HG03565 (cell line): ENCODE results near the gene CFAP221.

Experiments used
- ATAC-seq: cut with Tn5 transposase; IDR thresholded peaks from one replicate; pipeline ENCODE4 v1.9.1; 2021; ENCODE audit warnings: mild to moderate bottlenecking, moderate library complexity; ENCODE audit not compliant: unreplicated experiment

The CFAP221 gene

DNA sequence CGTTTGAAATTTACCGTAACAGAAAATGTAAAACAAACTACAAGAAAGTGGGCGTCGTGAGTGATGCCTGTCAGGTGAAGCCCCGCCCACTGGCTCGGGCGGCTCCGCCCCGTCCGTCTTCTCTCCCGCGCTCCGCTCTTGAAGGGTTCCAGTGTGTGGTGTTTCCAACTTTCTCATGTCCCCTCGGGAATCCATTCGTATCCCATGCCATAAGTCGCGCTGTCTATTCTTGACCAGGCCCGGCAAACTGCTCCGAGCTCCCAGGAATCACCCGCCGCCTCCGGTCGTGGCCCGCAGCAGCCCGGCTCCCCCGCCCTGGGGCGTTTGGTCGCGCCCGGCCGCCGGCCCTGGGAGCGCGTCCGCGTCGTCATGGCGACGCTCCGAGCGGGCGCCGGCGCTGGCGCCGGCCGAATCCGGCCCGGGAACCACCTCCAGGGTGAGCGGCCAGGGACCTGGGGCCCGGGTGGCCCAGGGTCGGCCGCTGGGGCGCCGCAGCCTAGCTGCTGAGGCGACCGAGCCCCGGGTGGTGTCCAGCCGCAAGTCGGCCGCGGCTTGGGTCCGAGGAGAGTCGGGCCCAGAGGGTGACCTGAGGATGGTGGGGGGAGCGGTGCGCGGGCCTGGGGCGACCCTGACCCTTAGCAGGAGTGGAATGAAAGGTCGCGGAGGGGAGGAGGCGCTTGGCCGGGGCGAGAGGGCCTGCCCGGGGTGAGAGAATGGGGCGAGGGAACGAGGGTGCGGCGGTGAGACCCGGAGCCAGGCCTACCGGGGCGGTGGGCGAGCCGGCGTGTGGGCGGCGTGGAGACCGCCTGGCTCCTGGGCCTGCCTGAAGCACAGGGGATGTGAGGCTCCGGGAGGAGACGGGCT, at the start of gene CFAP221:
Gene CFAP221, plus strand, starts transcription at position 375 of the 864 bp plus-strand sequence. CDS start 1,683 bp downstream, outside the sequence.
- ATAC-seq, result peak; percentile 48

- ATAC-seq, result no peak
Observed at GRCh38 chr2:119495948-119496347, 48.3 kb upstream of the CFAP221 start.

DNA sequence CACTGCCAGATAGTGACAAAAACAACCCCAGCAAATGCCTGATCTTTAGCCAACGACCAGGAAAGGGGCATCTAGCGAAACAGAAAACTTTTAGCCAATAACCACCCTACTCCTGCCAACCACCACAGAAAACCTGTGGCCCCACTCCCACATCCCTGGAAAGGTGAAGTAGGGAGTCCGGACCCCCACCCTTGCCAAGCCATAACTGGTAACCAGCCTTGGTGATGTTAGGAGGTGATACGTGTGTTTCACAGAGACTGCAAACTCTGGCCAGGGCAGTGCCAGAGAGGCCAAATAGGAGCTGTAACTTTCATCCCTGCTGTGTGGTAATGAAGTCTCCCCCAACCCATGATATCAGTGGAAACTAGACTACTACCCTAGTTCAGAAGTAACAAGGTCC, 47.6 kb upstream of the CFAP221 start:
- no peak for ATAC-seq

DNA sequence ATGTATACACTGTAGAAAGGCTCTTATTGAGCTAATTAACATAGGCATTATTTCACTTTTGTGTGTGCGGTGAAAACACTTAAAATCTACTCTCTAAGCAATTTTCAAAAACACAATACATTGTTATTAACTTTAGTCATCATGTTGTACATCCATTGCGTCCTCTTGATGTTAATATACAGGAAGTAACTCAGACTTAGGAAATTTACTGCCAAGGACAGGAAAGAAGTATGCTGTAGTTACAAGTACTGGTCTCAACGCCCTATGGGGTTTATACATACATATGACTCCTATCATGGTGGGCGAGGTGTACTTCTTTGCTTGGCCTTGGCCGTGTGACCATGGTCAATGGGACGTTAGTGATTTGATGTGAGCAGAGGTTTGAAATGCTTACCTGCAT, 35.5 kb upstream of the CFAP221 start:
- ATAC-seq, result no peak

- no peak for ATAC-seq
Observed at GRCh38 chr2:119511989-119512388, 32.3 kb upstream of the CFAP221 start.

GRCh38 chr2:119512946-119513345, 31.3 kb upstream of the CFAP221 start:
- no peak for ATAC-seq

GRCh38 chr2:119513832-119514231, 30.4 kb upstream of the CFAP221 start:
- no peak for ATAC-seq

- no peak for ATAC-seq
Observed at GRCh38 chr2:119516121-119516520, 28.1 kb upstream of the CFAP221 start.

- ATAC-seq, result peak; percentile 80
Observed at GRCh38 chr2:119517433-119517832, 26.8 kb upstream of the CFAP221 start.

- no peak for ATAC-seq
Observed at GRCh38 chr2:119518401-119519056, 25.7 kb upstream of the CFAP221 start.

DNA sequence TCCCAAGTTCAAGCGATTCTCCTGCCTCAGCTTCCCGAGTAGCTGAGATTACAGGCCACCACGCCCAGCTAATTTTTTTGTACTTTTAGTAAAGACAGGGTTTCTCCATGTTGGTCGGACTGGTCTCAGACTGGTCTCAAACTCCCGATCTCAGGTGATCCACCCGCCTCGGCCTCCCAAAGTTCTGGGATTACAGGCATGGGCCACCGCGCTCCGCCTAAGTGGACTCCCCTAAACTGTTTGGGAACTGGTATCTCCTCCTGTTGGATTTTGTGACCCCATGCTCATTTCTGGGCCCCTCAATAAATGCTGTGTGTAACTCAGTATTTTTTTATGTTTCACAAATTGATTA, 25.2 kb upstream of the CFAP221 start:
- ATAC-seq, result no peak

GRCh38 chr2:119520696-119521432, 23.4 kb upstream of the CFAP221 start:
- ATAC-seq, result no peak

GRCh38 chr2:119521433-119522050, 22.7 kb upstream of the CFAP221 start:
- no peak for ATAC-seq

DNA sequence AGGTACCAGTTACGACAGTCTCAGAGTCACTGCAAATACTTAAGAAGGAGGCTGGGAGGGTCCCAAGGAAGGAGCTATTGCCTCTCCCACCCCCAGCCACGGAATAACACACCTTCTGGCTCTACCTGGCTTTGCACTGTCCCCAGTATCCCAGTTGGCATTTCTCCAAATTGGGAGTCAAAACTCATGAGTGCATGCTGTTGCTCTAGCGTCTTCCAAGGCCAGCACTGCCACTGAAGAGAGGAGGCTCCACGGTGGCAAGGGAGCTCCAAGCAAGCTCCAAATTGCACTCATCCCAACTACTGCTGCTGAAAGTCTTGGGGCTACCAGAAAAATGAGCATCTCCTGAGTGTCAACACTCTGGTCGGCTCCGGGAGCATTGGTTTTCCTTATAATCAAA, 21.6 kb upstream of the CFAP221 start:
- no peak for ATAC-seq

GRCh38 chr2:119523383-119523951, 20.8 kb upstream of the CFAP221 start:
- no peak for ATAC-seq

- no peak for ATAC-seq
Observed at GRCh38 chr2:119523952-119524694, 20.1 kb upstream of the CFAP221 start, which contains the start of gene SCTR. SCTR (minus strand) TSS chr2:119524483; CDS start chr2:119524226, 257 bp downstream.

DNA sequence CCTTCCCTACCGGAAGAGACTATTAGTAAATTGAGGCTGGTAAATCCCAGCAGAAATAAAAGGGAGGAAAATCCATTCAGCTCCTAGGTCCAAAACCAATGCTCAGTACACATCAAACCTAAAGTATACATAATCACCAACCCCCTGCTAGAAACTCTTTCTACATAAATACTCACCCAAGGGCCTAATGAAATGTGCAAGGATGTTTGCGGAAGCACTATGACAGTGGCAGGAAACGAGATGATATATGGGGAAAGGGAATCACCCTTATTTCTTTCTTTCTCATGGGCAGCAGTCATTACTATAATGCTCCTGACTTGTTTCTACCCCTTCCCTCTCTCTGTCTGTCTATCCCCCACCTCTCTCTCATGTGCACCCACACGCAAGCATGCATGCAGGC, 18.6 kb upstream of the CFAP221 start:
- ATAC-seq, result no peak

- no peak for ATAC-seq
Observed at GRCh38 chr2:119527999-119528398, 16.2 kb upstream of the CFAP221 start.

DNA sequence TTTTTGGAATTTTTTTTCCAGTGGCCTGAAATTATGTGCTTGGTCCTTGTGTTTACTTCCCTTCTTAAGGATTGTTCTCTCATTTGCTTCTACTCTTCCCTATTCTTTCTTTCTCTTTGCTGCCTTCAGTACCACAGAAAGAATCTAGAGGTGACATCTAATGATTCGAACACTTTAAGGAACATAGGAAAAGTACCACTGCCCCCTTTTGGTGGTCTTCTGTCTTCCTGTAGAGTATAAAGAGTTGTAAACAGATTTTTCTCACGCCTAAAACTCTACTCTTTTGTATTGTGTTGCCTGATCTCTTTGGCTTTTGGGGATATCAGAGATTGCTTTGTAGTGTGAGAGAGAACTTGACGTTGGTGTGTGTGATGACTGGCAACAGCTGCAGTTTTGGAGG, 13.0 kb upstream of the CFAP221 start:
- no peak for ATAC-seq

DNA sequence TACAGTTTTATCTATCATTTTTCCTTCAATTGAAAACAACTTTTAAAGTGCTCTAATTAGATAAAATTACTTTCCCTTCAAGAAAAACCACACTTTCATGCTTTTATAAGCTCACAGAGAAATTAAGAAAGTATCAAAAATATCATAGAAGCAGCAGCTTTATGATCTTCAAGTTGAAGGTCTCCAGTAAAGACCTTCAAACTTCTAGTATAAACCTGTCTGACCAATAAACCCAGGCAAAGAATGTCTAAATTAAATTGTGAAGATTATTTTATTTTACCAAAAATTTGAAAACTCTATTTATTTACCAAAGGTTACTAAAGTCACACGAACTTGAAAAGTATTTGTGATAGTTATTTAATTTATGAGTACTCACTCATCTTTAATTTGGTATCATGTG, 10.7 kb upstream of the CFAP221 start:
- ATAC-seq, result no peak
